Fibroblast of villous mesenchyme (primary cell): ENCODE data around the gene NELL1. TPM values are rescaled to one million over a fixed set of nuclear protein-coding genes. Genes with fewer than 3 reads are reported as not detected.

Experiments
- DNase-seq: peaks from one replicate; pipeline ENCODE4 v3.0.0-alpha.2; 2010; ENCODE audit warnings: low read depth
- H3K4me3 ChIP-seq: 2 replicates; pipeline ENCODE4 v1.5.1; 2011; ENCODE audit warnings: low read depth, mild to moderate bottlenecking, low read length
- total RNA-seq: library from RNA; depleted of rRNA; stranded (reverse); fragments of >200 nt; gene quantifications from 2 replicates; pipeline ENCODE4 v1.2.3, GENCODE V29; 2012
- TF ChIP-seq, protein P1 (sequence below): IDR thresholded peaks from 2 replicates; pipeline ENCODE4 v1.5.1; 2012; ENCODE audit warnings: low read depth, mild to moderate bottlenecking, low read length; ENCODE audit not compliant: insufficient read depth

The NELL1 gene
- total RNA-seq, 1 donor: not detected

DNA sequence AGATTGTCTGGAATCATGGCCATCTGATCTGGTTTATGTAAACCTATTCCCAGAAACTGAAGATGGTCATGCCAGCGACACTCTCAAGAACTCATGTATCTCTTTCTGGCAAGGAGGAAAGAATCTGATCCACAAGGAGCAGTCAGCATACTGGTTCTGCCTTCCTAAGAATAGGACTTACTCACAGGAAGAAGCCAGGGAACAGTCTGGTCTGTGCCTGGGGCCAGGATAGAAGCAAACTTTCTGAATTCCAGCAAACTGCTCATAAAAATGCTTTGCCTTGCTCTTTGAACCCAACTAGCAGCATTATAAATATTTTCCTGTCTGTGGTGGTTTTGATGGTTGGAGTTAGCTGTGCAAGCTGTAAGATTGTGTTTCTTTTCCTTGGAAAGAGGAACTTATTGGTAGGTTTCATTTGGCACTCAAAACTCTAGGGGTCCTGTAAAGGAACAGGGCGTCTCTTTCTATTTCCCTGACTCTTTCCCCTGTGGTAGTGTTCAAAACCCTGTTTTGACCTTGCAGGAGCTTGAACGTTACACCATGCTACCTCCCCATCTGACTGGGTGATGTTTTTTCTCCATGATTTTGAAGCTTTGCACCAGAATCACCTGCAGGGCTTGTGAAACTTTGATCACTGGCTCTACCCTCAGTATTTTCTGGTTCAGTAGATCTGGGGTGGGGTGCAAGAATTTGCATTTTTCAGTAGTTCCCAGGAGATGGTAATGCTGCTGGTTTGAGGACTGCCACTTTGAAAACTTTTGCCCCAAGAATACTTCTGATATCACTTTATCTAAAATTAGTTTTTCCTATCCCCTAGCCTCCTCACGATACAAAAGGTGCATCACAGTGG, 895.7 kb downstream of the NELL1 start:
- DNase-seq: peak; percentile 0
- TF ChIP-seq, protein P1, sequence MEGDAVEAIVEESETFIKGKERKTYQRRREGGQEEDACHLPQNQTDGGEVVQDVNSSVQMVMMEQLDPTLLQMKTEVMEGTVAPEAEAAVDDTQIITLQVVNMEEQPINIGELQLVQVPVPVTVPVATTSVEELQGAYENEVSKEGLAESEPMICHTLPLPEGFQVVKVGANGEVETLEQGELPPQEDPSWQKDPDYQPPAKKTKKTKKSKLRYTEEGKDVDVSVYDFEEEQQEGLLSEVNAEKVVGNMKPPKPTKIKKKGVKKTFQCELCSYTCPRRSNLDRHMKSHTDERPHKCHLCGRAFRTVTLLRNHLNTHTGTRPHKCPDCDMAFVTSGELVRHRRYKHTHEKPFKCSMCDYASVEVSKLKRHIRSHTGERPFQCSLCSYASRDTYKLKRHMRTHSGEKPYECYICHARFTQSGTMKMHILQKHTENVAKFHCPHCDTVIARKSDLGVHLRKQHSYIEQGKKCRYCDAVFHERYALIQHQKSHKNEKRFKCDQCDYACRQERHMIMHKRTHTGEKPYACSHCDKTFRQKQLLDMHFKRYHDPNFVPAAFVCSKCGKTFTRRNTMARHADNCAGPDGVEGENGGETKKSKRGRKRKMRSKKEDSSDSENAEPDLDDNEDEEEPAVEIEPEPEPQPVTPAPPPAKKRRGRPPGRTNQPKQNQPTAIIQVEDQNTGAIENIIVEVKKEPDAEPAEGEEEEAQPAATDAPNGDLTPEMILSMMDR: no peak
- no peak overlapping the region for H3K4me3 ChIP-seq

GRCh38 chr11:21566521-21567117, 897.2 kb downstream of the NELL1 start:
- TF ChIP-seq, protein P1: no peak
- H3K4me3 ChIP-seq: no peak overlapping the region
- no peak for DNase-seq

DNA sequence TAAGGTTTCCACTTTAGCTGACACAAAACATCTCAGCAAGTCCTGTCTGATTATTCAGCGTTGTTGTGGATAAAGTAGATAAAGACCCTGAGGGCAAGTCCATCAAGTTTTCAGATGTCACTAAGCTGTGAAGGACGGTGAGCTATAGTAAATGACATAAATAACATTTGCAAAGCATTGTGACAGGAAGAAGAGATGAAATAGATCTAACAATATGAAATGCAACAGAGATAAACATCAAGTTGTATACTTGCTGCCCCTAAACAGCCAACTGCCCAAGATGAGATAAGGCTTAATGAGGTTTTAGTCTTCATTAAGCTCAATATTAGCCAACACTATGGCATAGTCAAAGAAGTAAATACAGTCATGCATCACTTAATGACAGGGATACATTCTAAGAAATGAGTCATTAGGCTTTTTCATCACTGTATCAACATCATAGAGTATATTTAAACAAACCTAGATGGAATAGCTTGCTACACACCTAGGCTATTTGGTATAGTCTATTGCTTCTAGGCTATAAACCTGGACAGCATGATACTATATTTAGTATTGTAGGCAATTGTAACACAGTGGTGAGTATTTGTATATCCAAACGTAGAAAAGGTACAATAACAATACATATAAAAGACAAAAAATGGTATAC, 898.4 kb downstream of the NELL1 start:
- no peak overlapping the region for H3K4me3 ChIP-seq
- TF ChIP-seq, protein P1: no peak
- no peak for DNase-seq

- DNase-seq: no peak
- no peak overlapping the region for H3K4me3 ChIP-seq
- TF ChIP-seq, protein P1: no peak
These were observed 902.8 kb downstream of the NELL1 start for GRCh38 chr11:21572210-21572609.

DNA sequence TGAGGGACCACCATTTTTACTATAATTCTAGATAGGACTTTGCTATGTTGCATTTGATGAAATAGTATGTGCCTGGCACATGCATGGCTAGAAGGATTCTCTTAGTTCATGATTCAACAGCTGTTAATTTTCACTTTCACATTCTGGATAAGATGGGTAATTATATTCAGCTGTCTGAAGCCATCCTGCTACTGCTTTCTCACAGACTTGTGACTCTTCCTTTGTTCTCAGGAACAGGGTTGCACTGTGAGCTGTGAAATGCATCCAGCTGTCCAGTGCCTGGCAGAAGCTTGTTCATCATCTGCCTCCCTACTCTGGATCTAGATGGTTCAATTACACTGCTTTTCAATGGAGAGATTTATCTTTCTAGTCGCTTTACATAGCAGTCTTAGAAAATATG, 913.4 kb downstream of the NELL1 start:
- H3K4me3 ChIP-seq: no peak overlapping the region
- TF ChIP-seq, protein P1: no peak
- DNase-seq: no peak

GRCh38 chr11:21588754-21589153, 919.4 kb downstream of the NELL1 start:
- no peak for DNase-seq
- TF ChIP-seq, protein P1: no peak
- H3K4me3 ChIP-seq: no peak overlapping the region
